GM23338 (cell line): ENCODE measurements around the gene MYD88. TPM values are rescaled to one million over a fixed set of nuclear protein-coding genes. Genes with fewer than 3 reads are reported as not detected.

Experiments
- ATAC-seq: fragments of 200-7000 bp; cut with Tn5 transposase; 3 replicates; pipeline ENCODE4 v1.9.1; 2020
- DNase-seq: peaks from one replicate; pipeline ENCODE4 v3.0.0-alpha.2; 2015; ENCODE audit warnings: low spot score
- H2AFZ ChIP-seq: fragments of 200-600 bp; sonication (generic); 2 replicates; pipeline ENCODE4 v1.8.0; 2016; ENCODE audit warnings: antibody characterized with exemption, mild to moderate bottlenecking, moderate library complexity
- H3F3A ChIP-seq: fragments of 200-600 bp; sonication (generic); replicated peaks from 2 replicates; pipeline ENCODE4 v1.8.0; 2017; ENCODE audit warnings: antibody characterized with exemption, mixed run types, low read depth
- H3K27ac ChIP-seq: fragments of 200-600 bp; sonication (generic); 2 replicates; pipeline ENCODE4 v1.6.1; 2016; ENCODE audit warnings: low read depth
- H3K27me3 ChIP-seq: fragments of 200-600 bp; sonication (generic); 2 replicates; pipeline ENCODE4 v1.8.0; 2016; ENCODE audit warnings: mild to moderate bottlenecking, mixed run types, moderate library complexity; ENCODE audit not compliant: insufficient read depth
- H3K36me3 ChIP-seq: fragments of 200-600 bp; sonication (generic); 2 replicates; pipeline ENCODE4 v1.8.0; 2016; ENCODE audit warnings: mild to moderate bottlenecking; ENCODE audit not compliant: insufficient read depth
- H3K4me1 ChIP-seq: fragments of 200-600 bp; sonication (generic); 2 replicates; pipeline ENCODE4 v1.8.0; 2016; ENCODE audit warnings: mild to moderate bottlenecking, moderate library complexity; ENCODE audit not compliant: insufficient read depth
- H3K4me2 ChIP-seq: fragments of 200-600 bp; sonication (generic); 2 replicates; pipeline ENCODE4 v1.7.1; 2017; ENCODE audit warnings: mixed run types
- H3K4me3 ChIP-seq: fragments of 200-600 bp; sonication (generic); 2 replicates; pipeline ENCODE4 v1.6.1; 2016; ENCODE audit warnings: mixed run types
- H3K79me2 ChIP-seq: fragments of 200-600 bp; sonication (generic); replicated peaks from 2 replicates; pipeline ENCODE4 v1.8.0; 2017; ENCODE audit warnings: mild to moderate bottlenecking; ENCODE audit not compliant: insufficient read depth
- H3K9me2 ChIP-seq: fragments of 200-600 bp; sonication (generic); 2 replicates; pipeline ENCODE4 v1.8.0; 2017; ENCODE audit not compliant: insufficient read depth
- H4K20me1 ChIP-seq: fragments of 200-600 bp; sonication (generic); replicated peaks from 2 replicates; pipeline ENCODE4 v1.8.0; 2017; ENCODE audit warnings: mild to moderate bottlenecking; ENCODE audit not compliant: insufficient read depth
- H3K27ac Mint-ChIP-seq: 2 replicates; pipeline ENCODE4 v1.8.0; 2020; ENCODE audit warnings: inconsistent platforms, mild to moderate bottlenecking, moderate library complexity, mixed read lengths
- H3K27me3 Mint-ChIP-seq: 3 replicates; pipeline ENCODE4 v1.8.0; 2022; ENCODE audit warnings: low read depth, mild to moderate bottlenecking, moderate library complexity, mixed read lengths, inconsistent platforms; ENCODE audit not compliant: insufficient read depth, poor library complexity
- H3K36me3 Mint-ChIP-seq: 3 replicates; pipeline ENCODE4 v1.8.0; 2021; ENCODE audit warnings: low read depth, mild to moderate bottlenecking, inconsistent platforms, moderate library complexity, mixed read lengths
- H3K4me1 Mint-ChIP-seq: 3 replicates; pipeline ENCODE4 v1.8.0; 2020; ENCODE audit warnings: mild to moderate bottlenecking, inconsistent platforms, mixed read lengths
- H3K4me3 Mint-ChIP-seq: 3 replicates; pipeline ENCODE4 v1.8.0; 2021; ENCODE audit warnings: moderate library complexity, mild to moderate bottlenecking, inconsistent platforms, mixed read lengths
- H3K9me3 Mint-ChIP-seq: 3 replicates; pipeline ENCODE4 v1.8.0; 2020; ENCODE audit warnings: moderate library complexity, mild to moderate bottlenecking, inconsistent platforms, mixed read lengths
- CTCF ChIP-seq, 2 experiments: fragments of 200-600 bp in 1 of 2; sonication (generic) in 1 of 2; conservative IDR thresholded peaks; 2 replicates each; pipeline versions ENCODE4 v1.5.1 to v1.6.1; 2016 to 2017; ENCODE audit warnings: antibody characterized with exemption in 2 of 2, low read depth in 2 of 2, mild to moderate bottlenecking in 2 of 2, moderate library complexity in 1 of 2
- ETS1 ChIP-seq: IDR thresholded peaks from 2 replicates; pipeline ENCODE4 v1.6.1; 2016; ENCODE audit warnings: antibody characterized with exemption
- JUNB ChIP-seq: IDR thresholded peaks from one replicate; pipeline ENCODE4 v1.6.1; 2016; ENCODE audit warnings: antibody characterized with exemption; ENCODE audit not compliant: unreplicated experiment
- REST ChIP-seq: IDR thresholded peaks from one replicate; pipeline ENCODE4 v1.6.1; 2018; ENCODE audit warnings: antibody characterized with exemption; ENCODE audit not compliant: unreplicated experiment
- ZNF114 ChIP-seq: fragments of 250-450 bp; sonication (Bioruptor Pico); IDR thresholded peaks from 2 replicates; pipeline ENCODE4 v1.5.0; 2020; ENCODE audit warnings: mild to moderate bottlenecking, moderate library complexity
- ZNF462 ChIP-seq: fragments of 250-450 bp; sonication (Bioruptor Pico); IDR thresholded peaks from 2 replicates; pipeline ENCODE4 v1.5.0; 2020; ENCODE audit warnings: mild to moderate bottlenecking, moderate library complexity
- polyA plus RNA-seq: library from polyadenylated mRNA; unstranded; fragments of >200 nt; fragmentation: Nextera tagmentation; extraction: Ambion mirVana; gene quantifications from 2 replicates; pipeline ENCODE4 v1.2.1, GENCODE V29; 2016
- total RNA-seq: library from RNA; depleted of rRNA; stranded (reverse); fragments of >200 nt; shearing (Covaris generic); gene quantifications from 2 replicates; pipeline ENCODE4 v1.2.3, GENCODE V29; 2014

Gene MYD88
- total and polyA plus RNA-seq, 2 experiments from 2014 or later = 15.5 to 26.0 TPM

- Histone ChIP-seq H3K9me2 (no peaks in the 10 kb centered on the region), H3K4me1 (peaks cover 26% of the 10 kb centered on the region), H3F3A (peaks cover 13% of the 10 kb centered on the region), H3K4me3 (peak overlapping the region; percentile 93), H4K20me1 (peaks cover 16% of the 10 kb centered on the region; the same call in 1 of the 2 replicates), H3K4me2 (peak overlapping the region; percentile 85), H3K36me3 (peaks cover 9% of the 10 kb centered on the region), H3K27ac (peak overlapping the region; percentile 83), H3K79me2 (peaks cover 25% of the 10 kb centered on the region), H3K27me3 (no peaks in the 10 kb centered on the region), H2AFZ (peak overlapping the region; percentile 99)
- Mint-ChIP-seq H3K4me3 (peak overlapping the region; percentile 92), H3K36me3 (peaks cover 45% of the 10 kb centered on the region), H3K27ac (peak overlapping the region; percentile 75), H3K9me3 (no peaks in the 10 kb centered on the region; the same call in 1 of the 3 replicates), H3K4me1 (peaks cover 30% of the 10 kb centered on the region), H3K27me3 (peaks cover 21% of the 10 kb centered on the region)
- TF ChIP-seq ETS1 (no peak), CTCF (conservative IDR thresholded peaks at IDR 0.05; ENCODE audit: low read depth in 2 of 2) (peak; percentile 32 to 38; a peak in 2 of 4 replicates)
- ATAC-seq = peak; percentile 8
- DNase-seq = peak; percentile 62
These were observed 679 bp upstream of the MYD88 start for GRCh38 chr3:38137615-38138348.

- H3K4me3 Mint-ChIP-seq = peak overlapping the region; percentile 92
- H3K4me1 ChIP-seq = peaks cover 26% of the 10 kb centered on the region
- H3K27ac Mint-ChIP-seq = no peak overlapping the region
- H3K79me2 ChIP-seq = peaks cover 25% of the 10 kb centered on the region
- H3K9me3 Mint-ChIP-seq = no peaks in the 10 kb centered on the region; the same call in 1 of the 3 replicates
- H3K36me3 Mint-ChIP-seq = peaks cover 35% of the 10 kb centered on the region
- H3K9me2 ChIP-seq = no peaks in the 10 kb centered on the region
- peaks cover 4% of the 10 kb centered on the region for H3K36me3 ChIP-seq
- no peaks in the 10 kb centered on the region for H3K27me3 ChIP-seq
- no peak for ATAC-seq
- peaks cover 16% of the 10 kb centered on the region; the same call in 1 of the 2 replicates for H4K20me1 ChIP-seq
- no peak overlapping the region for H3K27ac ChIP-seq
- peaks cover 13% of the 10 kb centered on the region for H3F3A ChIP-seq
- peaks cover 21% of the 10 kb centered on the region for H3K27me3 Mint-ChIP-seq
- H2AFZ ChIP-seq = peak overlapping the region; percentile 99
- H3K4me1 Mint-ChIP-seq = peaks cover 30% of the 10 kb centered on the region
- H3K4me2 ChIP-seq = peak overlapping the region; percentile 85
- H3K4me3 ChIP-seq = peak overlapping the region; percentile 93
- DNase-seq = no peak
- no peak for TF ChIP-seq REST
- TF ChIP-seq JUNB = no peak
- TF ChIP-seq ZNF114 (CRISPR knock-in tag) = no peak
- no peak for TF ChIP-seq ZNF462 (CRISPR knock-in tag)
These were observed 730 bp downstream of the MYD88 start for GRCh38 chr3:38139191-38139590.
